GM12801 (cell line): ENCODE results near the gene SGCB.

Experiments used
- CTCF ChIP-seq: IDR thresholded peaks from one replicate; pipeline ENCODE4 v1.5.1; 2011; ENCODE audit warnings: control low read depth; ENCODE audit not compliant: insufficient read length; ENCODE audit errors: extremely low read depth

Gene SGCB

GRCh38 chr4:52017814-52018213 is 20.3 kb downstream of the SGCB start:
- no peak for TF ChIP-seq CTCF

GRCh38 chr4:52016981-52017380 is 21.1 kb downstream of the SGCB start:
- TF ChIP-seq CTCF: no peak

DNA sequence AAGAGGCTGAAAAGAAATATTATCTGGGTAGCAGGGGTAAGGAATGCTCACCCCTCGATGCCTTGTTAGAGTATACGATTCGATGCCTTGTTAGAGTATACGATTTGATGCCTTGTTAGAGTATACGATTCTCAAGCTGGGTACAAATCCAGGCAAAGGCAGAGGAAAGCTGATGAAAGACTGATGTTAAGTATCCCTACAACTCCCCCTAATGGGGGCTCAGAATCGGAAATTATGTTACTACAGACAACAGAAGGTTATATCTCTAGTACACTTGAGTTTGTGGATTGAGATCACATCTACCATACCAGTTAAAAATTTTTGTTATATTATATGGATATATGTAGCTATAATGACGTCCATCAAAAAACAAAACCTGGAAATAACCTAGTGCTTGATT is 22.7 kb downstream of the SGCB start:
- TF ChIP-seq CTCF: no peak

GRCh38 chr4:52014903-52015302 is 23.2 kb downstream of the SGCB start:
- no peak for TF ChIP-seq CTCF

DNA sequence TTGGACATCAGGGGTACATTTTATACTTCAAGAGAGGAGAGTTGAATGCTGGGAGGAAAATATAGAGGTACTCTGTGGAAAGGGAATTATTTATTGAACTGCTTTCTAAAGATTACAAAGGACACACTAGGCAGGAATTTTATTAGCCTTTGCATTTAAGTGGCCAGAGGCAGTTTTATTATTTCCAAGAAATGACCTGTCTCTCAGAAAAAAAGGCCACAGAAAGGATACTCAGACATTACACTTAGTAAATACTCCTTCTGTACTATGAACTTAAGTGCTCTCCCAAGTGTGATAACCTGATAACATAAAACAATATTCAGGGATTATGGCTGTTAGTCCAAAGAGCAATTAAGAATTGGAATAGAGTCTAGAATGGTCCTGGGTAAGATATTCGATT is 25.4 kb downstream of the SGCB start:
- no peak for TF ChIP-seq CTCF

GRCh38 chr4:52010986-52011385 is 27.1 kb downstream of the SGCB start:
- TF ChIP-seq CTCF: no peak

DNA sequence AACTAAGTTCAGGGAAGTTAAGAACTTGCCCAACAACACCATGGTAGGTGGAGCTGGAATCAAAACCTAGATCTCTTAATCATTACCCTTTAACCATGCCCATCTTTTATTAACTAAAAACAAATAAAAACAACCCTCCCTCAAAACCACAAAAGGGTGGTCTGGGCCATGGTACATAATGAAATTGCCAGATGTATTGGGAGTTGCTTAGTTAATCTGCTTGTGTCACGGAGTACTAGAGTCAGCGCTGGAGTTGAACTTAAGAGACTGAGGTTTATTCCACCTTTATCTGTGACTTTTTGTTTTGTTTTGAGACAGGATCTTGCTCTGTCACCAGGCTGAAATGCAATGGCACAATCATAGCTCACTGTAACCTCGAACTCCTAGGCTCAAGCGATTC is 31.2 kb downstream of the SGCB start:
- TF ChIP-seq CTCF: no peak
